A549 (cell line): Measurements from ENCODE around the gene ARSD.
"Not testable (repeated sequence)": the region's sequence is repeated elsewhere in the genome, so short reads cannot be mapped to it uniquely, and the experiment has no call there.

Source experiments
- TF ChIP-seq, protein P1 (sequence below): fragments of 250-450 bp; sonication (Bioruptor Pico); IDR thresholded peaks from 2 replicates; pipeline ENCODE4 v1.5.0; 2020; ENCODE audit warnings: low read depth, mild to moderate bottlenecking, moderate library complexity
- TF ChIP-seq, protein P2 (sequence below): fragments of >200 bp; sonication (Bioruptor Twin); formaldehyde crosslinking; IDR thresholded peaks from 3 replicates; pipeline ENCODE4 v1.6.1; 2016

DNA sequence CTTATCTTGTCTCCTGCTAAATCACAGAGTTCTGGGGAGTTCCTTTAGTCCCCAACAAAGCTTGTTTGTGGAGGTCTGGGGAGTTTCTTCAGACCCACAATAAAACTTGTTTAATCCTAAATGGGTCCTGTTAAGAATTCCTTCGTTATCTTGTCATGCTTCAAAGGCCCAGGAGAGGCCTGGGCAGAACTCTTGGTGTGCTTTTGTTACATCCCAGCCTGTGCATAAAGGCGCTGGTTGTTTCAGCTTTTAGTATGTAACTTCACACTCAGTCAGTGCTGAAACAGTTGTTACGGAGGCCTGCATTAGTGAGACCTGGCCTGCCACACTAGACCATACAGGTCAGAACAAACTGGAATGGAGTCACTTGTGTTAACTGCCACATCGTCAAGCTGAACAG is 2.9 kb downstream of the ARSD start:
- TF ChIP-seq, protein P1, sequence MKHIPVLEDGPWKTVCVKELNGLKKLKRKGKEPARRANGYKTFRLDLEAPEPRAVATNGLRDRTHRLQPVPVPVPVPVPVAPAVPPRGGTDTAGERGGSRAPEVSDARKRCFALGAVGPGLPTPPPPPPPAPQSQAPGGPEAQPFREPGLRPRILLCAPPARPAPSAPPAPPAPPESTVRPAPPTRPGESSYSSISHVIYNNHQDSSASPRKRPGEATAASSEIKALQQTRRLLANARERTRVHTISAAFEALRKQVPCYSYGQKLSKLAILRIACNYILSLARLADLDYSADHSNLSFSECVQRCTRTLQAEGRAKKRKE (CRISPR knock-in tag): not testable (repeated sequence)
- TF ChIP-seq, protein P2, sequence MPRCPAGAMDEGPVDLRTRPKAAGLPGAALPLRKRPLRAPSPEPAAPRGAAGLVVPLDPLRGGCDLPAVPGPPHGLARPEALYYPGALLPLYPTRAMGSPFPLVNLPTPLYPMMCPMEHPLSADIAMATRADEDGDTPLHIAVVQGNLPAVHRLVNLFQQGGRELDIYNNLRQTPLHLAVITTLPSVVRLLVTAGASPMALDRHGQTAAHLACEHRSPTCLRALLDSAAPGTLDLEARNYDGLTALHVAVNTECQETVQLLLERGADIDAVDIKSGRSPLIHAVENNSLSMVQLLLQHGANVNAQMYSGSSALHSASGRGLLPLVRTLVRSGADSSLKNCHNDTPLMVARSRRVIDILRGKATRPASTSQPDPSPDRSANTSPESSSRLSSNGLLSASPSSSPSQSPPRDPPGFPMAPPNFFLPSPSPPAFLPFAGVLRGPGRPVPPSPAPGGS: not testable (repeated sequence)
